Inflammatory macrophage treated with lipopolysaccharide for 4 hours (primary cell): ENCODE data around the gene PADI1.

Experiments used
- DNase-seq: peaks from one replicate; pipeline ENCODE4 v3.0.0-alpha.2; 2020

The PADI1 gene

GRCh38 chr1:17183388-17184160 lies 21.4 kb upstream of the PADI1 start:
- no peak for DNase-seq

GRCh38 chr1:17184161-17184665 lies 20.7 kb upstream of the PADI1 start:
- DNase-seq = no peak

GRCh38 chr1:17184822-17185484 lies 20.0 kb upstream of the PADI1 start:
- no peak for DNase-seq

GRCh38 chr1:17185485-17185860 lies 19.5 kb upstream of the PADI1 start:
- no peak for DNase-seq

GRCh38 chr1:17186216-17186909 lies 18.6 kb upstream of the PADI1 start:
- no peak for DNase-seq

GRCh38 chr1:17187051-17187450 lies 17.9 kb upstream of the PADI1 start:
- no peak for DNase-seq

GRCh38 chr1:17188217-17188616 lies 16.7 kb upstream of the PADI1 start:
- DNase-seq = no peak

GRCh38 chr1:17188889-17189631 lies 15.9 kb upstream of the PADI1 start:
- no peak for DNase-seq

GRCh38 chr1:17189632-17189990 lies 15.3 kb upstream of the PADI1 start:
- no peak for DNase-seq

GRCh38 chr1:17190010-17190995 lies 14.6 kb upstream of the PADI1 start:
- DNase-seq = no peak

- DNase-seq = peak; percentile 18
These were observed 13.0 kb upstream of the PADI1 start for GRCh38 chr1:17191990-17192242.

- DNase-seq = no peak
These were observed 12.3 kb upstream of the PADI1 start for GRCh38 chr1:17192394-17193221.

GRCh38 chr1:17193222-17194132 lies 11.5 kb upstream of the PADI1 start:
- no peak for DNase-seq

GRCh38 chr1:17194133-17194475 lies 10.8 kb upstream of the PADI1 start:
- DNase-seq = no peak

- no peak for DNase-seq
These were observed 10.1 kb upstream of the PADI1 start for GRCh38 chr1:17194615-17195528.

- no peak for DNase-seq
These were observed 9.2 kb upstream of the PADI1 start for GRCh38 chr1:17195731-17196130.

GRCh38 chr1:17196496-17197185 lies 8.3 kb upstream of the PADI1 start:
- DNase-seq = no peak

GRCh38 chr1:17197696-17198095 lies 7.2 kb upstream of the PADI1 start:
- DNase-seq = no peak
